Measurements from ENCODE around the gene RPP14.

Gene RPP14

DNA sequence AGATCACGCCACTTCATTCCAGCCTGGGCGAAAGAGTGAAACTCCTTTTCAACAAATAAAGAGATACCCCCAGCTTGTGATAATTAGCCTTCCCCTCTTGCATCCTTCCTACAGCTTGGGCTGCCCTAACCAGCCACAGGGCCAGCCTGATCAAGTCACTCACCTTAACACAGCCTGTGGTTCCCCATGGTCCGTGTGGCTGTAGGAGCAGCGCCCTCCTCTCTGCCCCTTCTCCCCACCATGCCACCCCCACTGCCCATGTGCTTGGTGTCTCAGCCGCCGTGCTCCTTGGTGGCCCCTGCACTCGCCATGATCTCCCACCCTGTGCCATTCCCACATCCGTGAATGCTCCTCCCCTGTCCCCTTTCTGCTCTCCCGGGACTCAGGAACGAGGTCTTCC is 13.2 kb upstream of the RPP14 start:
- no peak for DNase-seq

DNA sequence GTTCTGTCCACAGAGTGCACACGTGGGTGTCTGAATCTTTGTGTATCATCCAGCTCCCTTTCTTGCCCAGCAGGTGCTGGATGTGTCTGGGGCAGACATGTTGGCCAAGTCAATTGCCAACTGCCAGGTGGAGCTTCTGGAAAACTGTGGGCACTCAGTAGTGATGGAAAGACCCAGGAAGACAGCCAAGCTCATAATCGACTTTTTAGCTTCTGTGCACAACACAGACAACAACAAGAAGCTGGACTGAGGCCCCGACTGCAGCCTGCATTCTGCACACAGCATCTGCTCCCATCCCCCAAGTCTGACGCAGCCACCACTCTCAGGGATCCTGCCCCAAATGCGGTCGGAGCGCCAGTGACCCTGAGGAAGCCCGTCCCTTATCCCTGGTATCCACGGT is 12.5 kb upstream of the RPP14 start:
- no peak for DNase-seq

DNA sequence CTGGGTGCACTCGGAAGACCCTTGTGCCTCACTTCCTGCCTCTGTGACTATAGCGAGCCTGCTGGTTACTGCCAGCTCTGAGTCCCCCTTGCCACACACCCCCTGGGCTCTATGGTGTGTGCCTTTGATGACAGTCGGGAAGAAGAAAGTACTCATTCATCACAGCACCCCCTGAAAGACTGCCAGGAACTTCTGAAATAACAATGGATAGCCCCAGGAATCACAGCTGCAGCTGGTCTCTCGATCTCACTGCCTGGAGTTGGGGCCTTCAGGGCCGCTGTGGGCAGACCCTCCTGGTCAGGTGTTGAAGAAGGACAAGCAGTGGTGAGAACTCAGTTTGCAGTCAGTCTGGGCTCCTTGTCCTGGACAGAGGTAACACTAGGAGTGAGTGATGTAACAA is 9.8 kb upstream of the RPP14 start:
- DNase-seq, result no peak

DNA sequence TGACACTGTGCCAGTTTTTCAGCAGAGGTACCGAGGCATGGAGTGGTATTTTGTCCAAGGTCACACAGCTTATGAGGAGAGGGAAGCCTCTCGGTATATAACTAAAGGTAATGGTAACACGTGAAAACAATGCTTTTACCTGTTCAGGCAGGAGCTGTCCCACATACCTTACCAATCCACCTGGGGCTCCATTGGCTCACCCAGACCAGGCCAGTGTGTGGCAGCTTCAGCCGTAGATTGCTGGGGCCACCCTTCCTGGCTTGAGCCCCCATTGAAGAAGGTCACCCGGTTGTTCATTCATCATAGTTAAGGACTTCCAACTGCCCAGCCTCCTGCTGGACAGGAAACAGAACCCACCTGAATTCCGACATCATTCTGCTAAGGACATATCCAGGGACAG is 9.2 kb upstream of the RPP14 start:
- DNase-seq, result no peak

DNA sequence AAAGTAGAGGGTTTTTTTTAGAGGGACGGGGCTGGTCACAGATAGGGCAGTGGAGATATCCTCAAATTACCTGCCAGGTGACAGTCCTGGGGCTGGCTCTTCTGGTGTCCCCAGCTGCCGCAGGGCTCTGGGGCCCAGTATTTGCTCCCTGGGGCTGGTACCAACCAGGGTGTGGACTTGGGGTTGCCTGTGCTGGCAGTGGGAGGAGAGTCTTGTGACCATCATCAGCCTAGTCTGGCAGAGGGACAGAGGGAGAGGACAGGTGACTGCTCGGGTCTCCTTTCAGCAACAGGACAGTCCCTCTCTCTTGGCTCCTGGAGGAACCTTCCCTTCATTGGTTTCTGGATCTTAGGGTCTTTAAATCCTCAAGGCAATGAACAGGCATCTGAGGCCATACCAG is 7.9 kb upstream of the RPP14 start:
- no peak for DNase-seq

DNA sequence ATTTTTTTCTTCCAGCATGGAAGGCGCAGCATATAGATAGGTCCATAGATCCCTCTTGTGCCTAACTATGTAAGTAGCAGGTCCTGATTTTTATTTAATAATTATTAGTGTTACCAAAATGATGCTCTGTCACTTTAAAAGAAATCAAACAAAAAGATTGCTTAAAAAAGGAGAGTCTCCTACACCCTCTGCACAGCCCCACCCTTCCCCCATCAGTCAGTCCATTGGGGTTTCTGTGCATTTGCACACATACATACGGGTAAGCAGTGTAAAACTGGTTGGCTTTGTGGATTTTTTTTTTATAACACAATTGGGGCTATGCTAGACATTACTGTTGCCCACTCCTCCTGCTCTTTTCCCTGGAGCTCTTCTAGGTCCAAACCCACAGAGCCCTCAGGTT is 7.0 kb upstream of the RPP14 start:
- no peak for DNase-seq

DNA sequence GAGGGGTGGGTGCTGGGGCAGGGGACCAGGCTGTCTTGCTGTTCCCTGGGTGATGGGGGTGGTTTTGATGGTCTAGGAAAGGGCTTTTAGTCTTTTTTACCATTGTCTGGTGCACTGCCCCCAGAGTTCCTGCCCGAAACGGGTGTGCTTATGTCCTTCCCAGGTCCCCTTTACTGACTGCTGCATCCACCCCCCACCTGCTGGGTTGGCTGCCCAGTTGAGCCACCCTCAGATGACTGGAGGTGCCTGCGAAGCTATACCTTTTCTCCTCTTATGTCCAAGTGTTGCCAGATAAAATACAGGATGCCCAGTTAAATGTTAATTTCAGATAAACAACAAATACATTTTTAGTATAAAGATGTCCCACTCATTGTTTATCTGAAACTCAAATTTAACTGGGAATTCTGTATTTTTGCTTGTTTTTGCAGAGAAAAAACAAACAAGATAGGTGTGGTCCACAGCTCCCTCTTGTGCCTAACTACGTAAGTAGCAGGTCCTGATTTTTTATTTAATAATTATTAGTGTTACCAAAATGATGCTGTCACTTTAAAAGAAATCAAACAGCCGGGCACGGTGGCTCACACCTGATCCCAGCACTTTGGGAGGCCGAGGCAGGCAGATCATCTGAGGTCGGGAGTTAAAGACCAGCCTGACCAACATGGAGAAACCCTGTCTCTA is 6.1 kb upstream of the RPP14 start:
- no peak for DNase-seq

DNA sequence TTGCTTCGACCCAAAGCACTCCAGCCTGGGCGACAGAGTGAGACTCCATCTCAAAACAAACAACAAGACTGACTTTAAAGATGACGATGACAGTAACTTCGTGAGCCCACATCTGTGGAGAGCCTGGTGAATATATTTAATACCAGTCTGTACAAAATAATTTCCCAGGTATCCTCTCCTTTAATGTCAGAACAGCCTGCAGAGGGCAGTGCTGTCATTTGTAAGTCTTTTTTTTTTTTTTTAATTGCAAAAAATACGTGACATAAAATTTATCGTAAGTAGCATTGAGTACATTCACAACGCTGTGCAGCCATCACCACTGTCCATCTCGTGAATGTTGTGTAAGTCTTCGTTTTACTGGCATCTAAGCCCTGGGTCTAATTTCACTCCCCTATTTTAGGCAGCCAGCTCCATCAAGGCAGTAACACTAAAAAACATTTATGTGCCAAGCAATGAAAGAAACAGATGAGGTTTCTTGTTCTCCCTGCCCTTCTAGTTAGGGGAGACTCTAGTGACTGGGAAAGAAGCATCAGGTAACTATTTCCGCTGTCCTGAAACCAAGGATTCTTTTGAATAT is 1.7 kb downstream of the RPP14 start:
- DNase-seq, result peak; percentile 26

DNA sequence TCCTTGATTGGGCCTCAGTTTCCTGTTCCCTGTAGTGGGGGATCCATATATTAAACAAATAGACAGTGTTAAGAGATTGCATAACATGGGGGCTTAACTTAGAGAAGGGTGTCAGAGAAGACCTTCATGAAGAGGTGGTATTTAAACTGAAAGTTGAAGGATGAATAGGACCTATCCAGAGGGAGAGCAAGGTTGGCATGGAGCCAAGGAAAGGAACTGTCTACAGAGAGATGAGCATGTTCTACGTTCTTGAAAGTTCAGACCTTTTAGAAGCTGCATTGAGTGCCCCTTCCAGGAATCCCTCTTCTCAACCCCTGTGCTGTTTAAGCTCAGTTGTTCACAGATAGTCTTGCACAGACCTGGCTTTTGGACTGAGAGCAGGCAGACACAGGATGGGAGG is 2.7 kb downstream of the RPP14 start:
- no peak for DNase-seq

DNA sequence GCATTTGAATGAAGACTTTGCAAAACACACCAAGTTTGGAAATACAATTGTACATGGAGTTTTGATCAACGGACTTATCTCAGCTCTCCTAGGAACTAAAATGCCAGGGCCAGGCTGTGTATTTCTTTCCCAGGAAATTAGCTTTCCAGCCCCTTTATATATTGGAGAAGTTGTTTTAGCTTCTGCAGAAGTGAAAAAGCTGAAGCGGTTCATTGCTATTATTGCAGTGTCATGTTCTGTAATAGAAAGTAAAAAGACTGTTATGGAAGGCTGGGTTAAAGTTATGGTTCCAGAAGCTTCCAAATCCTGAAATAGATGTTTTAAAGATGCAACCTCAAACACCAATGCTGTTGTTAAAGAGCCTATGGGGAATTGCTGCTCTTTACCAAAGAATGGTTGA is 11.8 kb downstream of the RPP14 start:
- no peak for DNase-seq

DNA sequence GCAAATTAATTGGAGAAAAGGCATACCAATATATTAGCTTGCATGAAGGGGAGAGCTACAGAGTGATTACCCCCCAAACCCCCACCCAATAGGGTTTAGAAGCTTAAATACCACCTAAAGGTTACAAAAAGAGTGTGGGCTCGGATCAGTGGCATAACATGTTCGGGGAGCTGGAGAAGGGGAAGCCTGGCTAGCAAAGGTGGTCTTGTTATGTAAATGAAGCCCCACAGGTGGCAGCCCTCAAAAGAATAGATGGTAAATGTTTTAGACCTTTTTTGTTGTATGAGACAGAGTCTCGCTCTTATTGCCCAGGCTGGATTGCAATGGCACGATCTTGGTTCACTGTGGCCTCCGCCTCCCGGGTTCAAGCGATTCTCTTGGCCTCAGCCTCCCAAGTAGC is 15.7 kb downstream of the RPP14 start:
- no peak for DNase-seq

DNA sequence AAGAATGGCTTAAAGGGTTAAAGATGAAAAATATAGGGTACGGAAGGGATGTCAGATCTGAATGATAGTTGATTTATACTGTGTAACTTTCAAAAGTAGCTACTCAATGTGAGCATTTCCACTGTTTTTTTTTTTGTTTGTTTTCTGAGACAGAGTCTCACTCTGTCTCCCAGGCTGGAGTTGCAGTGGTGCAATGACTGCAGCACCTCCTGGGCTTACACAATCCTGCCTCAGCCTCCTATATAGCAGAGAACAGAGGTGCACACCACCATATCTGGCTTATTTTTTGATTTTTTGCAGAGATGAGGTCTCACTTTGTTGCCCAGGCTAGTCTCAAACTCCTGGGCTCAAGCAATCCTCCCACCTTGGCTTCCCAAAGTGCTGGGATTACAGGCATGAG is 16.7 kb downstream of the RPP14 start:
- DNase-seq, result no peak

DNA sequence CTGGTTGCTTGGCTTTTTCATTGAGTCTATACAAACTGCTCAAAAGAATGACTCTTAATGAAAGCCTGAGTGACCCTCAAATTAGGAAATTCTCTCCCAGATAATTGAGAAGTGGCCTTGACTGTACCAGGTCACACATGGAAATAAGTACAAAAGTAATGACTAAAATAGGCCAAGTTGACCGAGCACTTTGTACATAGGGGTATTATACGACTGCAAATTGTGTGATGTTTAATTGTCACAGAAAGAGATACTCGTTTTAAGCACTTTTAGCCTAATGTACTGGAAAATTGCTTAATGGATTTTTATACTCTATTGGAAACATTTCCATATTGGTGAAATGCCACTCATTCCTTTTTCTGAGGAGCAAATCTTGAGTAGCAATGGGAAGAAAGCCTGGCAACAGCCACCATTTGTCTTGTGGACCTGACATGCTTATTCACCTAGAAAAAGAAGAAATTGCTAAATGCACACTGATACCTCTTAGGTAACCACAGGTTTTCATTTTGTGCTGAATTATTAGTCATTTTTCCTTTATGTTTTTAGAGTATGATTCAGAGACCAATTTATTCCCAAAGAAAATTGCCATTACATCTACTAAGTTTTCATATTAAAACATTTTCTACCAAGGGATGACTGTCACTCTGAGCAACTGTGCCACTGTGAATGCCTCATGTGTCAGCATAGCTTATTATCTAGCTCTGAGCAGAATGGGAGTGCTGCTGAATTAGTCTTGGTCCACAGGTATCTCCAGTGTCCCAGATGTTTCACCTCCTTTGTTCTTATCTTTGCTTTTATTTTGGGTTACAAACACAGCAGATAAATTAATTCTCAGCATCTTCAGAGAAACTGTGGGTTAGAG is 17.7 kb downstream of the RPP14 start:
- no peak for DNase-seq

DNA sequence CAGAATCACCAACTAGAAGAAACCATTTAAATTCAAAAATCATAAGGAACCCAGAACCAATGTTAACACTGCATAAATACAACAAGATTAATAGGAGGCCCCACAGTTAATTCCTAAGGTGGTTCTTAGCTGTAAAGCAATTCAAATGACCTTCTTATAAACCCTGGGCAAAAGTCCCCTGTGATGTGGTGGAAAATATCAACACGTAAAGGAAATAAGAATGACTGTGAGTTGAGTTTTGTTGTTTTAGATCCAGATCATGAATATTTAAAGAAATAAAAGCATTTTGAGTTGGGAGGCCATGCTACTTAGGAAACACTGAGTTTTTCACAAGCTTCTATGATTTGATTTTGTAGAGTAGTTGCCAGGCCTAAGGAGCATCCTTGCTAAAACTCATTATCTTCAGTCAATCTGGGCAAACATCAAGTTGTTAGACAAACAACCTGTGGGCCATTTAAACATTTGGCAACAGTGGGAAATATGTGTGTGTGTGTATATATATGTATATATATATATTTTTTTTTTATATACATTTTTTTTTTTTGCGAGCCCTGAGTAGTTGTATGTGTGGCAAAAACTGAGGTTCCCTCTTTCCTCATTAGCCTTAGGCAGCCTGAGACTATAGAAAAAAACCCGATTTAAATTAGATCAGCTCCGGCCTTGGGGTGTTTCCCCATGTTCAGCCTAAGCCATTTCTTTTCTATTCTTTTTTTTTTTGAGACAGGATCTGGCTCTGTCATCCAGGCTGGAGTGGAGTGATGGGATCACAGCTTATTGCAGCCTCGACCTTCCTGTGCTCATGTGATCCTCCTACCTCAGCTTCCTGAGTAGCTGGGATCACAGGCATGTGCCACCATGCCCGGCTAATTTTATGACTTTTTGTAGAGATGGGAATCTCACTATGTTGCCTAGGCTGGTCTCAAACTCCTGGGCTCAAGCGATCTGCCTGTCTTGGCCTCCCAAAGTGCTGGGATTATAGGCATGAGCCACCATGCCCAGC is 18.6 kb downstream of the RPP14 start:
- DNase-seq, result no peak

DNA sequence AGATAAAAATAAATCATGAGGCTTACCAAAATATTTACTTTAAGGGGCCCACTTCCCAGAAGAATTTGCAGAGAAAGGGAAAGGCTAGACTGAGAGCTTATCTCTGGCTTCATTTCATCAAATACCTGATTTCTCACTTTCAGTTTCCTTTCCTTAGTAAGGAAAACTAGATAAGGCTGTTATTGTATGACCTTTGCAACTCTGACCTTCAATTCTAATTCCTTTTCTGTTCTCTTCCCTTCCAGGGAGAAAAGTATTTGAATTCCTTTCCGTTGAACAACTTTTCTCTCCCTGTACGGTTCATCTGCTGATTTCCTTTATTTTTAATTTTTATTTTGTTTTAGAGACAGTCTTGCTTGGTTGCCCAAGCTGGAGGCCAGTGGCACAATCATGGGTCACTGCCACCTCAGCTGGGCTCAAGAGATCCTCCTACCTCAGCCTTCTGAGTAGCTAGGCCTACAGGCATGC is 19.5 kb downstream of the RPP14 start:
- DNase-seq, result no peak

DNA sequence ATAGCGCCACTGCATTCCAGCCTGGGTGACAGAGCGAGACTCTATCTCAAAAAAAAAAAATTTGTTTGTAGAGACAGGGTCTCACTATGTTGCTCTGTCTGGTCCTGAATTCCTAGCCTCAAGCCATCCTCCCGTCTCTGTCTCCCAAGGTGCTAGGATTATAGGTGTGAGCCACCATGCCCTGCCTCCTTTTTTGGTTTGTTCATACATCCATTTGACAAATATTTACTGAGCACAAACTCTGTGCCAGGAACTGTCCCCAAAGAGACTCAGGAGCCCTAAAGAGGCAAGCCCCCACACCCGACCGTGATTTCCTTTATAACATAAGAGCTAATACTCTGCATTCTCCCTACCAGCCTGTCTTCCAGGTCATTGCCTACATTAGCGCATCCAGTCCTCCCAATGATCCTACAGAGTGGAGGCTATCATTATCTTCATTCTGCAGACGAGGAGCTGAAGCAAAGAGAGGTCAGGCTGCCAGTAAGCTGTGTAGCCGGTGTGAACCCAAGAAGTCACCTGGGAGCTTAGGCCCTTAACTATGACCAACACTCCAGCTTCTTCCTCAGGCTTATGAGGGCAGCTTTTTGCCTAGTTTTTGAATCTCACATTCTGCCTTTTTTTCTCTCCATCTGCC is 20.3 kb downstream of the RPP14 start:
- no peak for DNase-seq

DNA sequence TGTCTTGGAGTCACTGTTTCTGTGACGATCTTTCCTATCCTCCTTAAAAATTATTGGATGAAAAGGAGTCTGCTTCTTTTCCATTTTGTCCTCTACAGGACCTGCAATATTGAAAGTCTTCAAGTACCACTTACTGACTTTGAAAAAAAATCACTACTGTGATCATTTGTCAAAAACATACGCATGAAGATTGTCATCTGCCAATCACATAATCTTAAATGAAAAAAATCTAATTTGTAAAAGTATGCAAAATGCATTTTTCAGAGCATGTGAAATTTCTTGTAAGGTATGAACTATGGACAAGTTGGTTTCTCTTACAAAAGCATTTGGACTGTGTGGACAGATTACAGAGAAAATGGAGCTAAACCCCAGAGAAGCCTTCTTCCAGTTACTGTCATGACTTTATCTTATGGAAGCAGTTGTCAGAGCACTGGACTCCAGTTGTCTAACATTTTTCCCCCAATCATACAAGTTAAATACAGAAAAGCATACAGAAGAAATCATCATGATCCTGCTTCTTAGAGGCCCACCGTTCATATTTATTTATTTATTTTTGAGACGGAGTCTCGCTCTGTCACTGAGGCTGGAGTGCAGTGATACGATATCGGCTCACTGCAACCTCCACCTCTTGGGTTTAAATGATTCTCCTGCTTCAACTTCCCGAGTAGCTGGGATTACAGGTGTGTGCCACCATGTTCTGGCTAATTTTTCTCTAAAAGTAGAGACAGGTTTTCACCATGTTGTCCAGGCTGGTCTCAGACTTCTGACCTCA is 23.3 kb downstream of the RPP14 start:
- no peak for DNase-seq

DNA sequence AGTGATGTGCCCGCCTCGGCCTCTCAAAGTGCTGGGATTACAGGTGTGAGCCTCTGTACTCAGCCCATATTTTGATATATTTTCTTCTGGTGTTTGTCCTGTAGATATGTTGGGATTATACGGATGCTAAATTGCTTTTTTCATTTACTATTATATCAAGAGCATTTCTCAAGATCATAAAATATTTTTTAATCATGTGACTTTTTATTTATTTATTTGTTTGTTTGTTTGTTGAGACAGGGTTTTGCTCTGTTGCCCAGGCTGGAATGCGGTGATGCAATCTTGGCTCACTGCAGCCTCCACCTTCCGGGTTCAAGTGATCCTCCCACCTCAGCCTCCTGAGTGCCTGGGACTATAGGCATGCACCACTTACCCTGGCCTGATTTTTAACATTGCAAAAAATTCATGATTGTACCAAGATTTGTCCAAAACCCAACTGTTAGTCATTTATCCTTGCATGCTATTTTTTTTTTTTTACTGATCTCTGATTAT is 23.9 kb downstream of the RPP14 start:
- no peak for DNase-seq

DNA sequence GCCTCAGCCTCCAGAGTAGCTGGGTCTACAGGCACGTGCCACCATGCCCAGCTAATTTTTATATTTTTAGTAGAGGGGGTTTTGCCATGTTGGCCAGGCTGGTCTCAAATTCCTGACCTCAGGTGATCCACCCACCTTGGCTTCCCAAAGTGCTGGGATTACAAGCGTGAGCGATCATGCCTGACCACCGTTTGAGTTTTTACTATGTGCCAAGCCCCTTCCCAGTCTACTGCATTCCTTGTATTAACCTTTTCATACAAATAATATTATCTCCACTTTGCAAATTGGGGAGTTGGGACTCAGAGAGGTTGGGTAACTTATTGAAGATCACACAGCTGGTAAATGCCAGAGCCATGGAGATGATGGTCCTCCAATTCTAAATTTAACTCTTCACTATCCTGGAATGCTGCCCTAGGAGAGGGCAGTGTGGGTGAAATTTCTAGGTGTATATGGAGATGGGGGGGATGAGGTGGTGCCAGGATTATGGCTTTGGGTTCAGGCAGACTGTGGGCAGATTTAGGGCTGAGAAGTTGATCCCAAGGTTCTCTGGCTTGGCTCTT is 25.6 kb downstream of the RPP14 start:
- no peak for DNase-seq

DNA sequence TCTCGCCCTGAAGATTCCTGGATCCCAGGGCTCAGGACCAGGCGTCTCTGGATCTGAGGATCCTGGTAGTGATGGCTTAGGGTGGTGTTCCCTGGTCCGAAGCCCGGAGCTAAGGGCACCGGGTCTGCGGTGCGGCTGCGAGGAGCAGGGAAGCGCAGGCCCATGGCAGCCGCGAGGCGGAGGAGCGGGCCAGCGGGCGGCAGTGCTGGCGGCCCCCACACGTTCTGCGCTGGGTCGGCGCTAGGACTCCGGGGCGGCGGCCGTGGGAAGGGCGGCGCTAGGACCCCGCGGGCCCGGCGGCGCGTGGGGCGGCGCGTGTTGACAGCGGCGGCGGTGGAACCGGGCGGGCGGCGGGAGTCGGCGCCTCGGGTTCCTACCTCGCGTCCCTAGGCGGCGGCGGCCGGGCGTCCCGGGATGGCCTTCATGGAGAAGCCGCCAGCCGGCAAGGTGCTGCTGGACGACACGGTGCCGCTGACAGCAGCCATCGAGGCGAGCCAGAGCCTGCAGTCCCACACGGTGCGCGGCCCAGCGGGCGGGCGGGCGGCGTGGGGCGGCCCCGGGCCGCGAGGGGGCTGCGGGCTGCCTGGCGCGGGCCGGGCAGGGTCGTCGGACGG is 26.6 kb downstream of the RPP14 start, which contains the start of gene PXK:
TSS of gene PXK (plus strand) at position 318 of the 614 bp plus-strand sequence. CDS start at position 415, 97 bp downstream.
- peak; percentile 73 for DNase-seq

Data from effector CD4-positive, alpha-beta T cell (primary cell).